ENCODE results near the gene PLXNB3.

- TF ChIP-seq POLR2AphosphoS5 (IDR thresholded peaks at IDR 0.05) (no peak), CTCF (IDR thresholded peaks at IDR 0.05 in 8 of 11, conservative IDR thresholded peaks at IDR 0.05 in 3 of 11) (no peak)
Observed at GRCh38 chrX:153772316-153773217, 8.5 kb downstream of the PLXNB3 start.

All from spleen (tissue), 7 donors.